HG02759 (cell line): ENCODE measurements around the gene BBS9.
"Not testable (repeated sequence)": the region's sequence is repeated elsewhere in the genome, so short reads cannot be mapped to it uniquely, and the experiment has no call there.

Experiments used
- ATAC-seq: cut with Tn5 transposase; IDR thresholded peaks from one replicate; pipeline ENCODE4 v1.9.1; 2021; ENCODE audit warnings: mild to moderate bottlenecking, moderate library complexity; ENCODE audit not compliant: unreplicated experiment

BBS9 gene

DNA sequence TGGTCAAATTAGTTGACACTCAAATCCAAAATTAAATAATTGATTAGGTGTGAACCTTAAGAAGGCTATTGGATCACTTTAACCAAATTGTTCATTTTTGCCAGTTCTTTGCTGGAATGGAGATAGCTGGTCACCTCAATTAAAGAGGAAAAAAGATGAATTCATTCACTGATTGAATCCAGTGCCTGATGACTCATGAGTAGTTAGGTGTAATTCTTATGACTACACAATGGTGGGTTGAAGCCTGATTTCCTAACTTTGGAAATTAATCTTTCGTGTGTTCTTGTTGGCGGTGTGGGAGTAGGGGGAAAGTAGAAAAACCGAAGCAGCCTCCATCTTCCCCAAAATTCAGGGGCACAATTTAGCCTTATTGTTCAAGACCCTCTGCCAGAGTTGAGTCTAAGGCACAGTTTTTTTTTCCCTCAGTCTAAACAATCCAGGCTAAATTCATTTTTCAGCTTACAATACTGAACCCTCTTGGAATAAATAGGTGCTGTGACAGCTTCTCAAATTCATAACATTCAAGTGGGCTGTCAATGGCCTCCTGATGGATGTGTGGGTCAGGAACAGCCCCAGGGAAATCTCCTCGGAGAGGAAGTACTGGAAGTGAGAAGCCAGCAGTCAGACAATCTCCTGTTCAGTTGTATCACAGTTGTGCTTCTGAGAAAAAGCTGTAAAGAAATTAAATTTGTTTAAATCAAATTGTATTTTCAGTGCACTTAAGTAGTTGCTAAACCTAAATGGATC is 356.6 kb downstream of the BBS9 start:
- no peak for ATAC-seq

DNA sequence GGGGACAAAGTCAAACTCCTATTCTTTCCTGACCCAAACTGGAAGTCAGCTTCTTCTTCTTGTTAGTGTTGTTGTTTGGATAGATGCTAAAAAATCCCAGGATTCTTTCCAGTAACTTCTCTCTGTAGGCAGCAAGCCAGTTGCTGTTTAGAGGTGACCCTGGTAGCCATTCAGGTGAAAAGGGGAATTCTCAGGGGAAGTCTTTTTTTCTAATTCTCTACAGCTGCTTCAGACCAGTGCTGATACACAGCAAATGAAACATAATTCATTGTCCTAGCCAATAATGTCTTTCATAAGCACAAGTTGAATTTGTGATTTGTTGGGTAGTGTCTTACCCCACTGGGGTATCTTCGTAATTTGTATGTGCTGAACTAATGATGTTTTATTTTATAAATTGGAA is 357.3 kb downstream of the BBS9 start:
- ATAC-seq = peak; percentile 52

DNA sequence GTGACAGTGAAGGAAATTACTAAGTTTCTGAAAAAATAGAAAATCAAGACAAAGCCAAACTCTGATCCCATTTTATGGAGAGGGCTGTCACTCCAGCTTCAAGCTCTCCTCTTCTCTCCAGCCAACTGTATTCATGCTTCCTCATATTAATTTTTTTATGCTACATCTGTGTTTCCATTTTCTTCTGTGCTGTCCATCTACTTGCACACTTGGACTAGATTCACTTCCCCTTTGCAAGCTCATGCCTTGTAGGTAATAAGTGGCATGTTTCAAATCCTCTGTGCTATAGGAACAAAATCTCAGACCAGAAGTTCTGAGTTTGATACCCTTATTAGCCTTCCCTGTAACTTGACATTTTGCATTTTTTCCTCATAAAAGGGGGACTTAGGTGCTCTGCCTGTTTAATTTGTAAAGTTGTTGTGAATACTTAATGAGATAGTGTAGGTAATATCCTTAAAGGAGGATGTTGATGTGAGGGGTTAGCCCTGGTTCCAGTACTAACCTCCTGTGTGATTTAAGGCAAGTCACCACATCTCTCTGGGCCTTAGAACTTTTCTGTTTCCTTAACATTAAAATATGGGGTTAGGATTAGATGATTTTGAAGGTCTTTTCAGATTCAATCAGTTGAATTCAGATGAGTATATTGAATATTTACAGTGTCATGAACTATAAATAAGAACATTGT is 358.8 kb downstream of the BBS9 start:
- no peak for ATAC-seq

DNA sequence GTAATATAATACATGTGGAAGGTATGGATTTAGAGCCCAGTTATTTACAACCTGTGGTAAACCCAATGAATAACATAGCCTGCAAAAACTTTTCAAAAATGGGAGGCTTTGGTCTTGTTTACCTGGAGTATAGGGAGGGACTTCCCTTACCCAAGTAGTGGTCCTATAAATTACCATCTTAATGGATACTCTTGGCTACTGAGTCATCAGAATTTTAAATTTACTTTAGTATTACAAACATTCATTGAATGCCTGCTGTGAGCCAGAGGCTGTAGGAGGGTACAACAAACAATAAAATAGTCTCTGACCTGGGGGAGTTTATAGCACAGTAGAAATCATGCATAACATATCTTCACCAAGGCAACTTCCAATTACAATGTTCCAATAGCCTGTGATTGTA is 365.1 kb downstream of the BBS9 start:
- ATAC-seq = no peak

DNA sequence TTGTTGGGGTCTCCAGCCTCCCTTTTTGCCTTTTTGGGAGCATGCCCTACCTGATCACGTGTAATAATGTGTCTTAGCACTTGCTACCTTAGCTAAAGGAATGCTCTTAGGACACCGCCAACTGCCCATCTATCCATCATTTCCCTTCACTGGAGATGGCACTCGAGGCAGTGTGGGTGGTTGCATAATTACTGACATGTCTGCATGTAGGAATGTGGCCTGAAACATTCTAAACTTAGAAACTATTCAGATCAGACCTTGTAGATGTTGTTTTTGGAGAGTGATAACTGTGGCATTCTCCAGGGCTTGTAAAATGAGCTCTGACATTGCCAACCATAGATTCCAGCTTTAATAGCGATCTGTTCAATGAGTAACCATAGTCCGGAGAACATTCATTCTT is 365.8 kb downstream of the BBS9 start:
- ATAC-seq = no peak

DNA sequence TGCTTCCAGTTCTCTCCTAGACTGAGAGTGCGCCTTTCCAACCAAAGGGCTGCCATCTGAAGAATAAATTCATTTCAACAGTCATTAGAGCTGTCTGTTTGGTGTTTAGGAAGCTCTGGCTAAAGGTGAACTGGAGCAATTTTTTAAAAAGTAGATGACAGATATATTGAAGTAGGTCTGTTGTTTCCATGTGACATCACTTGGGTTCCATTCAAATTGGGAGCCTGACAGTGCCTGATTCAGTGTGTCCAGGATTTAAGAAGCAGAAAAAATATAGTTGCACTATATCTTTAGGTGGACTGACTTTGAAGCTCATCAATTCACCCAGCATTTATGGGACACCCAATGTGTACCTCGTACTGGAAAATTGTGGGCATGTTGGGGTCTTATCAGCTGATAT is 367.7 kb downstream of the BBS9 start:
- no peak for ATAC-seq

DNA sequence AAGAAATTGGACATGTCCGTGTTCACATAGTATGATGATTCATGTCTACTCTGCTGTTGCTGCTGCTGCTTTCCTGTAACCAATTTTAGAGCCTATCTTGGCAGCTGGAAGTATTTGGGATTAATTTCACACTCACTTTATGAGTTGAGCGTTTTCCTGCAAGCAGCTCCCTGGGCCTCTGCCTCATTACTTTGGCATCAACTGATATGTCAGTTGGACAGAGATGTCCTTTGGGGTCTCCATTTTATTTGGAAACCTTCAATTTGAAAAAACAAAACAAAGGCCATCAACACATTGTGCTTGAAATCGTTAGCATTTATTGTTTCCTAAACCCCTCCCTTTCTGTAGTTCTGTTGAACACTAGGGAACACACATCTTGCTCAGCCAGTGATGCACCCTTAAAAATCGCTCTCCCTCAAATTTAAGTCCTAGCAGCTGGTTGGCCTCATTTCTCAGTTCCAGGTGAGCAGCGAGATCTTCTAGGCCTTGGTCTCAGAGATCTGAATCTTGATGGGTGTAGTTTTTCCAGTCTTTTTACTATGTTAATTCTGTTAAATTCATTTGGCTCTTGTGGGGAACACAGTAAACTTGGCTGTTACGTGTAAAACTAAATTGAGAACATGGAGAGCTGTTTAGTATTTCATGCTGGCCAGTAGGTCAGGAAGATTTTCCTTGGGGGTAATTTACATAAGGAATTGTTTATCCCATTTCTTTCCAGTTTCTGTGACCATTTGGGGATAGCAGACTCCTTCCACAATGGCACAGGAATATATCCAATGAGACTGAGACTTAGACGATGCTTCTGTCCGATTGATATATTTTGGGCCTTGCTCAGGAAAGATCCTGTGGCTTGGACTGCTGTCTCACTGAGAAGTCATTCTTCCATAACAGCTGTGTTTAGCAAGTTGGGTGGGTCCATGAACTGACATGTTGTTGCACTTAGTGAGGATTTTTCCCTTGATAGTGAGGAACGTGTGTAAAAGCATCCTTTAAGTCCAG is 371.6 kb downstream of the BBS9 start:
- ATAC-seq = no peak

DNA sequence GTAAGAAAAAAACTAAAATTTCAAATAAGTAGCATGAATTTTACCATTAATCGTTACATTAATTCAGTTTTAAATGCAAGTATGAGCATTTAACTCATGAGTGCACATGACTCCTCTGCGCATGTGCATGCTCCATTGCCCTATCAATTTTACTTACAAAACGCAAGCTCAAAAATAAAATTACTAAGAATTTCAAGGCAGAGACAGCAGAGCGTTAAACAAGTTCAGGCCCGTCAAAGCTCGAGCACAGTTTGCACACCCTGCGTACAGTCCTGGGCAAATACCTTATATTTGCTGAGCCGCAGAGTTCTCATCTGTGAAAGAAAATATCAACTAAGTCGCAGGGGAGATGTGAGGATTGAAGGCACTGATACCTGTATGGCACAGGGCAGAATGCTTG is 373.6 kb downstream of the BBS9 start:
- ATAC-seq = no peak

DNA sequence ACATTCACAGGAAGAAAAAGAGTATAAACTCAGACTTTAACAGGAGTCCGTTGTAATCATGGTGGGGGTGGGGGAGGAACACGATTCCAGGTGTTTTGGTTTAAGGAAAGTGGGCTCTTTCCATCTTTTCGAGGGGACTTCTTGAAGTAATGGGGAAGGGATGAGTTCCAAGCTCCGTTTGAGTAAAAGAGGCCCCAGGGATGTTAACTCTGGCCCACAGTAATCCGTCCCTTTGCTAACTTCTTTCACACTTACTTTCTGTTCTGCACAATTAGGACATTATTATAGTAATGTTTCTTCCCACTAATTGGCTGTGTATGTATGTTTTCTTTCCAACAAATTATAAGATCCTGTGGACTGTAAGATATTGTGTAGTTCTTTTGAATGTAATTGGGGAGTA is 374.4 kb downstream of the BBS9 start:
- ATAC-seq = no peak

DNA sequence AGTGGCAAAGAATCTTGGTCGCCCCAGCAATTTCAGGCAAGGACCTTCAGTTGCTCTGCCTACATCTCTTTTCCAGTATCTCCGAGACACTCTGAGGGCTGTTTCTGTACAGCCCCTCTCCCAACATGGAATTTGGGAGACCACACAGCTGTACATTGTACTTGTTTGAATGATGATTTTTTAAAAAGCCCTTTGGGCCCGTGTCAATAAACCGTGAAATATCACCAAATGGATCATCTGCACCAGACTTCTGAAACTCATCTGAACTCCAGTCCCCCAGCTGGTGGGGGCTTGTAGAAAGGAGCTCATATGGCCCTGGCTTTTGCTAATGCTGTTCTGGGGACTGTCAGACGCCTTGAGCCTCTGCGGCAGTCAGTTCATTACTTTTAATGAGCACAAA is 374.9 kb downstream of the BBS9 start:
- ATAC-seq = no peak

DNA sequence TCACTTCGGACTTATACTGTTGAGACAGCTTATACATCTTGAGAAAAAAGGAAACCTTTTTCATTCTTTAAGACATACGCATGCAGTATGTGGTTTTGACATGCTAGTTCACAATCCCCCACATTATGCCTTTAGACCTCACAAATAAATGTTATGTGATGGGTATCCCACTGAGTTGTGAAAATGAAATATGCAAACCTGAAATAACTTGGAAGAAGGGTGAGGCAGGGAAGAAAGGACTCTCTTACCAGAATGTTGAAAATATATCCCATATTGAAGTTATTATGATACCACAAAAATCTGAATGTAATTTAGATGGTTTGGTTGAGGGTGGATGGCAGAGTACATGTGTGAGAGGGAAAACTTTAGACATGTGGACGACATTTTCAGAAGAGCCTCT is 379.8 kb downstream of the BBS9 start:
- no peak for ATAC-seq

DNA sequence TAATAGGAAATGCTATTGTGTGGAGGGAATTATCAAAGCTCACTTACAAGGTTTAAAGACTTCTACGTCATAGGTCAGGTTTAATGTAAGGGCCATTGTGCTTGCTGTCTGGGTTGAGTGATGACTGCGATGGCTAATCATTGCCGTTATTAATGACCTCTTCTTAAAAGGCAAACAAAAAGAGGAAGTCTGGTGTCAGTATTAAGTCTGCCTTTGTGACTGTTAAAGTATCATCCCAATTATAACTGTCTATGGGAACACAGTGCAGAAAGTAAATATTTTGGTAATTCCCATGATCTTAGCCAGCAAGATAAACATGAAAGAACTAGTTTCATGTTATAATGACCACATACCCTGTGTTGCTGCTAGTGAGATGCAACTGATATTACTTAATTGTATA is 382.4 kb downstream of the BBS9 start:
- ATAC-seq = no peak

DNA sequence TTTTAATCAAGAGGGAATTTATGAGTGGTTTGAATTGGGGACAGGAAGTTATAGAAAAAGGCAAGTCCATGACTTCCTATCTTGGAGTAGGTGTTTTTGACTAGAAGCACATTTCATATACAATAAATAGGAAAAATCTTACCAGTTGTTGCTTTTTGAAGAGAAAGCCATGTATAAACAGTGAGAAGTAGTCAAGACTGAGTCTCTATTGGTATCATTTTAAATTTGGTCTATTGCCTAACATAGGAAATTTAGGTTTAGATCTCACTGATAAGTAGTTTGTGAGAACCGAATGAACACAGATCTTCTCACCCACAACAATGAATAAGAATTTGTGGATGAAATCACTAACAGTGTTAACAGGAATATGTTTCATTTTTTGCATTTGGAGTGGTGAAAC is 387.2 kb downstream of the BBS9 start:
- ATAC-seq = no peak

DNA sequence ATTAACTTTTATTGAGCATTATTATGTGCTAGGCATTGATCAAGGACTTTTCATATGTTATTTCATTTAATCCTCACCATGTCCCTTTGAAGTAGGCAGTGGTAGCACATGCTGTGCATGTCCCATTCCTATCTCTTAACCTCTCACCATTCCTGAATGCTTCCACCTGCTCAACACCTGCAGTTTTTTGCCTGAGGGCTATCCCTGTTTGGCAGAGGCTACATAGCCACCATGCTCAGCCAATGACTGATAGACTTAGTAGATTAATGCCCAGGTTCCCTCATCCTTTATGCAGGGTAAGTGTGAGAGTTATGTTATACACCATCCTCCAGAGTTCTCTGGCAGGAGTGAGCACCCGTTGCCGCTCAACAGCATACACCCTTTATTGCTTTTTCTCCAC is 387.8 kb downstream of the BBS9 start:
- no peak for ATAC-seq

DNA sequence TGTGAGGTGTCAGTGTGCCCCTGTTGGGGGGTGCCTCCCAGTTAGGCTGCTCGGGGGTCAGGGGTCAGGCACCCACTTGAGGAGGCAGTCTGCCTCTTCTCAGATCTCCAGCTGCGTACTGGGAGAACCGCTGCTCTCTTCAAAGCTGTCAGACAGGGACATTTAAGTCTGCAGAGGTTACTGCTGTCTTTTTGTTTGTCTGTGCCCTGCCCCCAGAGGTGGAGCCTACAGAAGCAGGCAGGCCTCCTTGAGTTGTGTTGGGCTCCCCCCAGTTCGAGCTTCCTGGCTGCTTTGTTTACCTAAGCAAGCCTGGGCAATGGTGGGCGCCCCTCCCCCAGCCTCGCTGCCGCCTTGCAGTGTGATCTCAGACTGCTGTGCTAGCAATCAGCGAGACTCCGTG is 397.6 kb downstream of the BBS9 start:
- ATAC-seq = not testable (repeated sequence)

DNA sequence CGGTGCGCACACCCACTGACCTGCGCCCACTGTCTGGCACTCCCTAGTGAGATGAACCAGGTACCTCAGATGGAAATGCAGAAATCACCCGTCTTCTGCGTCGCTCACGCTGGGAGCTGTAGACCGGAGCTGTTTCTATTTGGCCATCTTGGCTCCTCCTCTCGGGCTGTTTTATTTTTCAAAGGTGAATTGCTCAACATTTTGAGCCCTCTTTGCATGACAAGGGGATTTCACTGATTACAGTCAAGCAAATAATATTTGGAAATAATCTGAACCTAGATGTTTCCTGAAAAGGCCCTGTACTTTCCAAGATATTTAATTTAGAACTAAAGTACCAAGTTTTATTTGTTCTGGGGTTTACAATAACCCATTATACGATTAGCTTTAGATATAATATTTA is 398.2 kb downstream of the BBS9 start:
- ATAC-seq = not testable (repeated sequence)

DNA sequence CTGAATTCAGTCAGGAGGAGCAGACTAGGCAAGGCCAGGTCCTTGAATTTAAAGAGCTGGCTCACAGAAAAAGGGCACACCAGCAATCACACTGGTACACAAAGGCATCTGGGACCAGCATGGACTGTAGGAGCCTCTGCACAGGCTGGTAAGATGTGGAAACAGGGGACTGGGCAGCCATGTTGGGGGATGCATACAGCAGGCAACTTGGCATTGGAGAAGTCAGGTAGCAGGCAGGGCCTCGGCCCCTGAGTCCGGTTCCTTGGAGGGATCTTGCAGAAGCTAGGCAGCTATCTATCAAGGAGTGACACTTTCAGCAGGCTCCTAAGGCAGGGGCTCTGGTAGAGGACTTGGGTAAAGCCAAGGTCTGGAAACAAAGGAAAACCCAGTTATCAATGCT is 399.7 kb downstream of the BBS9 start:
- no peak for ATAC-seq

DNA sequence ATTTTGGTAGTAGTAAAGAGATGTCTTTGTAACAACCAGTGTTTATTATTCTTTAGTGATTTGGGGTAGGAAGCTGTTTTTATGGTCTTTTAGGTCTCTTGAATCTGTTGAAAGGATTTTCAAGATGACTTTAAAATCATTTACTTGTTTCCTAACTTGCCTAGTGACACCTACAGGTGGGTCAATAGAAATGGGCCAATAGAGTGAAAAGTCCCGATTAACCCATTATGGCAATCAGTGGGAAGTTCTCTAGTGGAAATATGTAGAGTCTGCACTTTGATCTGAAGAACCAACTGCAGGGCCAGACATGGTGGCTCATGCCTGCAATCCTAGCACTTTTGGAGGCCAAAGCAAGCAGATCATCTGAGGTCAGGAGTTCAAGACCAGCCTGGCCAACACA is 401.3 kb downstream of the BBS9 start:
- ATAC-seq = no peak

DNA sequence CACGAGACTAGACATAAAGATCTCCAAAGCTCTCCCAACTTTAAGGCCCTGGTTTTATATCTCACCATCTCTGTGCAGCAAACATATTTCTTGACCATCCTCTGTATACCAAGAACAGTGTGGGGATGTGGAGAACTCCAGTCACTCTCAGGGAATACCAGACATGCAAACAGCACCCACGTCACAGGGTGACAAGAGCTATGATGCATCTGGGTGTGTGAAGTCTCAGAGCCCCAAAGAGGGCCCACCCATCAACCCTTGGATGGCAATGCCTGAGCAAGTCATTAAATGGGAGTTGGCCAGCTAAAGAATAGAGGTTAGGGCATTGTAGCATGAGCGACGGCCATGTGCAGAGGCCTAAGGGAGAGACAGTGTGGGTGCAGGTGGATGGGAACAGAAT is 402.5 kb downstream of the BBS9 start:
- no peak for ATAC-seq

DNA sequence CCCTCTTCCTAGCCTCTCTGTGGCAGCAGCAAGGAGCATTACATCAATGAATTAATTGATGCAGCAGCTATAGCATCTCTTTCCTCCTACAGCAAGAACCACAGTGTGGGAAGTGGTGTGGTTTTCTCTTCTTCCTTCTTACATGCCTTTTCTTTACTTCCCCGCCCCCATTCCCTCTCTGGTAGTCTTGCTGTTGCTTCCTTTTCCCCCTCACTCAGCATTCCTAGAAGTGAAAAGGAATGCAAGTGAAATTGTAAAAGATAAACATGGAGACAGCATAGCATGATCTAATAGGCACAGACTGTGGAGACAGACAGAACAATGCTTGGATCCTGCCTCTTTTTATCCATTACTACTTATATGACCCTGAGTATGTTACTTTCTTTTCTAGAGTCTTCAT is 405.5 kb downstream of the BBS9 start:
- ATAC-seq = no peak

DNA sequence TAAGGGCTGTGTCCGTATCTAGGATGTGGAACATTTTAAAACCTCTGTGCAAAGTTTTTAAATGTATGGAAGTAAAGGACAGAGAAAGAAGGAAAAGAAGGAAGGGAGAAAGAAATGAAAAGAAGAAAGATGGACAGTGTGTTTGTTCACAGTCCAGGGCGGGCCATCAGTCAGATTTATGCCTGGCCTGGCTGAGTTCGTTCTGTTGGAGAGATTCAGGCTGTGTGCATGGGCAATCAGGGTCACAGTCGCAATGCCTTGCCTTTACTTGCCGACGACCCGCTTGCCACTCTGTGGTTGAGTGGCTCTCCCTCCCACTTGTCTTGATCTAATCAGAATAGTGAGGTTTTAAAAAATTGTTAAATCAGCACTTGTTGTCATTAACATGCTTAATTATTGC is 406.6 kb downstream of the BBS9 start:
- no peak for ATAC-seq
